ENCODE data around the gene WDR4. TPM values are rescaled to one million over a fixed set of nuclear protein-coding genes. Genes with fewer than 3 reads are reported as not detected.

The WDR4 gene
- total and polyA plus RNA-seq, 2 of the 13 experiments (the other 11 are each of a cell fraction or from before 2014, with no cell fraction given): 11.3 to 14.4 TPM

- TF ChIP-seq, protein P1, sequence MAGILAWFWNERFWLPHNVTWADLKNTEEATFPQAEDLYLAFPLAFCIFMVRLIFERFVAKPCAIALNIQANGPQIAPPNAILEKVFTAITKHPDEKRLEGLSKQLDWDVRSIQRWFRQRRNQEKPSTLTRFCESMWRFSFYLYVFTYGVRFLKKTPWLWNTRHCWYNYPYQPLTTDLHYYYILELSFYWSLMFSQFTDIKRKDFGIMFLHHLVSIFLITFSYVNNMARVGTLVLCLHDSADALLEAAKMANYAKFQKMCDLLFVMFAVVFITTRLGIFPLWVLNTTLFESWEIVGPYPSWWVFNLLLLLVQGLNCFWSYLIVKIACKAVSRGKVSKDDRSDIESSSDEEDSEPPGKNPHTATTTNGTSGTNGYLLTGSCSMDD (CRISPR knock-in tag; IDR thresholded peaks at IDR 0.05): no peak
- TF ChIP-seq HMGXB4 (CRISPR knock-in tag; IDR thresholded peaks at IDR 0.05; ENCODE audit: borderline replicate concordance in 1 of 2, low read depth in 1 of 2) (peak in 1 of 2 experiments; percentile 45; a peak in 1 of 4 replicates), MED1 (CRISPR knock-in tag; IDR thresholded peaks at IDR 0.05) (0 out of 2 replicates have a peak, but pooled peaks have one; percentile 23), MLLT10 (CRISPR knock-in tag; IDR thresholded peaks at IDR 0.05) (no peak), GPBP1L1 (CRISPR knock-in tag; IDR thresholded peaks at IDR 0.05) (no peak), ZNF878 (CRISPR knock-in tag; IDR thresholded peaks at IDR 0.05) (no peak), ZNF160 (CRISPR knock-in tag; IDR thresholded peaks at IDR 0.05) (no peak), MXD3 (CRISPR knock-in tag; IDR thresholded peaks at IDR 0.05) (no peak), SP4 (CRISPR knock-in tag; IDR thresholded peaks at IDR 0.05) (no peak), KDM2A (CRISPR knock-in tag; IDR thresholded peaks at IDR 0.05; ENCODE audit: borderline replicate concordance, low read depth) (peak; percentile 59; the same call in 1 of the 2 replicates), CTCF (CRISPR knock-in tag; IDR thresholded peaks at IDR 0.05) (peak; percentile 90), GATAD2A (CRISPR knock-in tag; IDR thresholded peaks at IDR 0.05) (peak; percentile 52; the same call in 1 of the 2 replicates), ZNF546 (CRISPR knock-in tag; conservative IDR thresholded peaks at IDR 0.05) (no peak), ARNT (IDR thresholded peaks at IDR 0.05) (no peak), HNF4A (CRISPR knock-in tag; IDR thresholded peaks at IDR 0.05) (peak; percentile 53), PHB2 (IDR thresholded peaks at IDR 0.05; ENCODE audit: partially characterized antibody) (no peak), ARID2 (CRISPR knock-in tag; IDR thresholded peaks at IDR 0.05; ENCODE audit: borderline replicate concordance) (no peak), ZBTB43 (CRISPR knock-in tag; conservative IDR thresholded peaks at IDR 0.05) (no peak), ZNF800 (CRISPR knock-in tag; IDR thresholded peaks at IDR 0.05) (no peak)
These were observed 61.0 kb downstream of the WDR4 start (continued) for GRCh38 chr21:42818328-42818749.

Data from HepG2 (cell line).